WTC11 (cell line): ENCODE data around the gene CAB39L.

ENCODE experiments used
- CBFB ChIP-seq: sonication (generic); formaldehyde crosslinking; IDR thresholded peaks from 2 replicates; pipeline ENCODE4 v1.8.1; 2022; ENCODE audit warnings: mild to moderate bottlenecking, low read depth, missing genetic modification reagents
- ELF4 ChIP-seq: sonication (generic); formaldehyde crosslinking; IDR thresholded peaks from 2 replicates; pipeline ENCODE4 v1.8.1; 2022; ENCODE audit warnings: low read depth, mild to moderate bottlenecking, moderate library complexity, missing genetic modification reagents
- ESRRA ChIP-seq: sonication (generic); formaldehyde crosslinking; IDR thresholded peaks from 2 replicates; pipeline ENCODE4 v1.8.1; 2022; ENCODE audit warnings: mild to moderate bottlenecking, missing genetic modification reagents, borderline replicate concordance
- FOXP1 ChIP-seq: sonication (generic); formaldehyde crosslinking; IDR thresholded peaks from 2 replicates; pipeline ENCODE4 v1.8.0; 2022; ENCODE audit warnings: missing genetic modification reagents, mild to moderate bottlenecking, moderate library complexity, borderline replicate concordance
- IRF2 ChIP-seq: sonication (generic); formaldehyde crosslinking; IDR thresholded peaks from 2 replicates; pipeline ENCODE4 v1.8.0; 2022; ENCODE audit warnings: low read depth, missing genetic modification reagents, borderline replicate concordance
- RELA ChIP-seq: sonication (generic); formaldehyde crosslinking; IDR thresholded peaks from 2 replicates; pipeline ENCODE4 v1.8.1; 2022; ENCODE audit warnings: missing genetic modification reagents, mild to moderate bottlenecking, borderline replicate concordance
- TEAD1 ChIP-seq: sonication (generic); formaldehyde crosslinking; IDR thresholded peaks from 2 replicates; pipeline ENCODE4 v1.8.0; 2022; ENCODE audit warnings: mild to moderate bottlenecking, missing genetic modification reagents
- ZNF121 ChIP-seq: sonication (generic); formaldehyde crosslinking; IDR thresholded peaks from 2 replicates; pipeline ENCODE4 v1.8.0; 2023; ENCODE audit warnings: missing genetic modification reagents
- TF ChIP-seq, protein P1 (sequence below): sonication (generic); formaldehyde crosslinking; IDR thresholded peaks from 2 replicates; pipeline ENCODE4 v1.8.0; 2022; ENCODE audit warnings: mild to moderate bottlenecking, missing genetic modification reagents
- TF ChIP-seq, protein P2 (sequence below): fragments of 200-600 bp; IDR thresholded peaks from 2 replicates; pipeline ENCODE4 v1.8.0; 2022; ENCODE audit warnings: antibody characterized with exemption
- TF ChIP-seq, protein P3 (sequence below): sonication (generic); formaldehyde crosslinking; IDR thresholded peaks from 2 replicates; pipeline ENCODE4 v1.8.1; 2023; ENCODE audit warnings: mild to moderate bottlenecking, missing genetic modification reagents, moderate library complexity
- TF ChIP-seq, protein P4 (sequence below): sonication (generic); formaldehyde crosslinking; IDR thresholded peaks from 2 replicates; pipeline ENCODE4 v1.8.0; 2023; ENCODE audit warnings: mild to moderate bottlenecking, missing genetic modification reagents
- TF ChIP-seq, protein P5 (sequence below): sonication (generic); formaldehyde crosslinking; IDR thresholded peaks from 2 replicates; pipeline ENCODE4 v1.8.1; 2022; ENCODE audit warnings: low read depth, missing genetic modification reagents, borderline replicate concordance

DNA sequence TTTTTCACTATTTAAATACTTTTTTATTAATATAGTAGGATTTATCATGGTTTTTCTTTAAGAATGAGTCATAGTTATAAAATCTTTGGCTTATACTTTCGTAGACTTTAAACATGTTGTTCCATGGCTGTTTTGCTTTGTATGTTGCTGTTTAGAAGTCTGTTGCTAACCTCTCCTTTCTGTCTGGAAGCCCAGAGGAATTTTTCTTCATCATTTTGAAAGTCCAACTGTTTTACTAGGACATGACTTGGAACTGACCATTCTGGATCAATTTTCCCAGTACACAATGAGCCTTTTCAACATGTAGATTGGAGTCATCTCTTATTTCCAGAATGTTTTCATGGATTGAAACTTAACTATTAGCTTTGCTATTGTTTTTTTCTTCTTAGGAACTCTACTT, 7.9 kb downstream of the CAB39L start:
- TF ChIP-seq ELF4 (CRISPR knock-in tag) (no peak), IRF2 (CRISPR knock-in tag) (no peak), FOXP1 (no peak), ZNF121 (CRISPR knock-in tag) (no peak), RELA (CRISPR knock-in tag) (no peak), TEAD1 (CRISPR knock-in tag) (no peak), ESRRA (CRISPR knock-in tag) (no peak), CBFB (CRISPR knock-in tag) (no peak)
- TF ChIP-seq, protein P1, sequence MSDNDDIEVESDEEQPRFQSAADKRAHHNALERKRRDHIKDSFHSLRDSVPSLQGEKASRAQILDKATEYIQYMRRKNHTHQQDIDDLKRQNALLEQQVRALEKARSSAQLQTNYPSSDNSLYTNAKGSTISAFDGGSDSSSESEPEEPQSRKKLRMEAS (CRISPR knock-in tag), result no peak
- TF ChIP-seq, protein P2, sequence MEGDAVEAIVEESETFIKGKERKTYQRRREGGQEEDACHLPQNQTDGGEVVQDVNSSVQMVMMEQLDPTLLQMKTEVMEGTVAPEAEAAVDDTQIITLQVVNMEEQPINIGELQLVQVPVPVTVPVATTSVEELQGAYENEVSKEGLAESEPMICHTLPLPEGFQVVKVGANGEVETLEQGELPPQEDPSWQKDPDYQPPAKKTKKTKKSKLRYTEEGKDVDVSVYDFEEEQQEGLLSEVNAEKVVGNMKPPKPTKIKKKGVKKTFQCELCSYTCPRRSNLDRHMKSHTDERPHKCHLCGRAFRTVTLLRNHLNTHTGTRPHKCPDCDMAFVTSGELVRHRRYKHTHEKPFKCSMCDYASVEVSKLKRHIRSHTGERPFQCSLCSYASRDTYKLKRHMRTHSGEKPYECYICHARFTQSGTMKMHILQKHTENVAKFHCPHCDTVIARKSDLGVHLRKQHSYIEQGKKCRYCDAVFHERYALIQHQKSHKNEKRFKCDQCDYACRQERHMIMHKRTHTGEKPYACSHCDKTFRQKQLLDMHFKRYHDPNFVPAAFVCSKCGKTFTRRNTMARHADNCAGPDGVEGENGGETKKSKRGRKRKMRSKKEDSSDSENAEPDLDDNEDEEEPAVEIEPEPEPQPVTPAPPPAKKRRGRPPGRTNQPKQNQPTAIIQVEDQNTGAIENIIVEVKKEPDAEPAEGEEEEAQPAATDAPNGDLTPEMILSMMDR, result no peak
- TF ChIP-seq, protein P3, sequence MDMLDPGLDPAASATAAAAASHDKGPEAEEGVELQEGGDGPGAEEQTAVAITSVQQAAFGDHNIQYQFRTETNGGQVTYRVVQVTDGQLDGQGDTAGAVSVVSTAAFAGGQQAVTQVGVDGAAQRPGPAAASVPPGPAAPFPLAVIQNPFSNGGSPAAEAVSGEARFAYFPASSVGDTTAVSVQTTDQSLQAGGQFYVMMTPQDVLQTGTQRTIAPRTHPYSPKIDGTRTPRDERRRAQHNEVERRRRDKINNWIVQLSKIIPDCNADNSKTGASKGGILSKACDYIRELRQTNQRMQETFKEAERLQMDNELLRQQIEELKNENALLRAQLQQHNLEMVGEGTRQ (CRISPR knock-in tag), result no peak
- TF ChIP-seq, protein P4, sequence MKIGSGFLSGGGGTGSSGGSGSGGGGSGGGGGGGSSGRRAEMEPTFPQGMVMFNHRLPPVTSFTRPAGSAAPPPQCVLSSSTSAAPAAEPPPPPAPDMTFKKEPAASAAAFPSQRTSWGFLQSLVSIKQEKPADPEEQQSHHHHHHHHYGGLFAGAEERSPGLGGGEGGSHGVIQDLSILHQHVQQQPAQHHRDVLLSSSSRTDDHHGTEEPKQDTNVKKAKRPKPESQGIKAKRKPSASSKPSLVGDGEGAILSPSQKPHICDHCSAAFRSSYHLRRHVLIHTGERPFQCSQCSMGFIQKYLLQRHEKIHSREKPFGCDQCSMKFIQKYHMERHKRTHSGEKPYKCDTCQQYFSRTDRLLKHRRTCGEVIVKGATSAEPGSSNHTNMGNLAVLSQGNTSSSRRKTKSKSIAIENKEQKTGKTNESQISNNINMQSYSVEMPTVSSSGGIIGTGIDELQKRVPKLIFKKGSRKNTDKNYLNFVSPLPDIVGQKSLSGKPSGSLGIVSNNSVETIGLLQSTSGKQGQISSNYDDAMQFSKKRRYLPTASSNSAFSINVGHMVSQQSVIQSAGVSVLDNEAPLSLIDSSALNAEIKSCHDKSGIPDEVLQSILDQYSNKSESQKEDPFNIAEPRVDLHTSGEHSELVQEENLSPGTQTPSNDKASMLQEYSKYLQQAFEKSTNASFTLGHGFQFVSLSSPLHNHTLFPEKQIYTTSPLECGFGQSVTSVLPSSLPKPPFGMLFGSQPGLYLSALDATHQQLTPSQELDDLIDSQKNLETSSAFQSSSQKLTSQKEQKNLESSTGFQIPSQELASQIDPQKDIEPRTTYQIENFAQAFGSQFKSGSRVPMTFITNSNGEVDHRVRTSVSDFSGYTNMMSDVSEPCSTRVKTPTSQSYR (CRISPR knock-in tag), result no peak
- TF ChIP-seq, protein P5, sequence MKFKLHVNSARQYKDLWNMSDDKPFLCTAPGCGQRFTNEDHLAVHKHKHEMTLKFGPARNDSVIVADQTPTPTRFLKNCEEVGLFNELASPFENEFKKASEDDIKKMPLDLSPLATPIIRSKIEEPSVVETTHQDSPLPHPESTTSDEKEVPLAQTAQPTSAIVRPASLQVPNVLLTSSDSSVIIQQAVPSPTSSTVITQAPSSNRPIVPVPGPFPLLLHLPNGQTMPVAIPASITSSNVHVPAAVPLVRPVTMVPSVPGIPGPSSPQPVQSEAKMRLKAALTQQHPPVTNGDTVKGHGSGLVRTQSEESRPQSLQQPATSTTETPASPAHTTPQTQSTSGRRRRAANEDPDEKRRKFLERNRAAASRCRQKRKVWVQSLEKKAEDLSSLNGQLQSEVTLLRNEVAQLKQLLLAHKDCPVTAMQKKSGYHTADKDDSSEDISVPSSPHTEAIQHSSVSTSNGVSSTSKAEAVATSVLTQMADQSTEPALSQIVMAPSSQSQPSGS (CRISPR knock-in tag), result no peak
